Embryonic facial prominence (tissue), 1 donor: ENCODE measurements around the gene CCL8.
"Not testable (repeated sequence)": the region's sequence is repeated elsewhere in the genome, so short reads cannot be mapped to it uniquely, and the experiment has no call there.

ENCODE experiments used
- DNase-seq: peaks from one replicate; pipeline ENCODE4 v3.0.0-alpha.2; 2016; ENCODE audit errors: extremely low spot score

CCL8 gene

DNA sequence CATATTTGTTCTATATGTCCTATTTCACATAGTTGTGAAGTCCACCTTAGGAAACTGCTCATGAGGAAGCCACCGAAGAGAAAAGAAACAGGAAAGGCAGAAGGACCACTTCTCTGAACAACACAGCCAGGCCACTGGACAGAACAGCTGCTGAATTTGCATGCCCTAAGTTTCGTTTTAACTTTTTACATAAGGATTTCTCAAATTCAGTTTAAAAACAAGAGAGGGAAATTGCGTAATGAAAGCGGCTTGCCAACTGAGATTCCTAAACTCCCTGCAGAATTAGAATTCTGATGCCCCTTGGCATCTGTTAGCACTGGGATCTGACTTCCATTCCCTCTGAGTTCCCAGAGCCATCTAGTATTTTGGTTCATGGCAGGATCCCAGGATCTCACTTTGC lies 5.0 kb upstream of the CCL8 start:
- DNase-seq, result no peak

DNA sequence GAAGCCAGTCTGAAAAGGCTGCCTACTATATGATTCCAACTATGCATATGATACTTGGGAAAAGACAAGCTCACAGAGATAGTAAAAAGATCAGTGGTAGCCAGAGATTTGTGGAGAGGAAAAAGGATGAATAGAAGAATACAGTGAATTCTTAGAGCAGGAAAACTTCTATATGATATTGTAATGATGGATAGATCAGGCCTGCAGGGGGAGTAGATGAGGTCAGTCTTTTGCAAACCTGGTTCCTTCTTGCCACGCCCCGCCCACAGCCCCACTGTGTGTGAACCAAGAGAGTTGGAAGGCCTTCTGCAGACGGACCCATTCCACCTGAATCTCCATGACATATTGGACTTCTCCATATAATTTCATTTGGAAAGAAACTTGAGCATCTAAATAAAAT lies 761 bp upstream of the CCL8 start:
- DNase-seq, result no peak

DNA sequence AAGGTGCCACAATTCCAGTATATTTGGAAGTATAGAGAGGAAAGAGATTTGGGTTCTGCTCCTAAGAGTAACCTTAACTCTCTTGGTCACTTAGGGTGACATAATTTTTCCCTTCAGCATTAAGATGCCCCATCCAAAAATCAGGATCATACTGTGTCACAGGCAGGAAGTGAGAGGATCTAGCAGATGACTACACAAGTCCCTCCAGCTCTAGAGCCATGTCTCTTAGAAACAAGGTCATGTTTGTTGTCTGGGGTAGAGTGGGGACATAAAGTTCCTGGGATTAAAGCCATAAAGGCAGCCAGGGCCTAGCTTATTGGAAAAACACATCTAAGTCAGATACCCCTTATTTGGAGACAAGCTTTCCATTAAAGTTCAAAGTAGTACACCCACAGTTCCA lies 2.7 kb downstream of the CCL8 start:
- no peak for DNase-seq

DNA sequence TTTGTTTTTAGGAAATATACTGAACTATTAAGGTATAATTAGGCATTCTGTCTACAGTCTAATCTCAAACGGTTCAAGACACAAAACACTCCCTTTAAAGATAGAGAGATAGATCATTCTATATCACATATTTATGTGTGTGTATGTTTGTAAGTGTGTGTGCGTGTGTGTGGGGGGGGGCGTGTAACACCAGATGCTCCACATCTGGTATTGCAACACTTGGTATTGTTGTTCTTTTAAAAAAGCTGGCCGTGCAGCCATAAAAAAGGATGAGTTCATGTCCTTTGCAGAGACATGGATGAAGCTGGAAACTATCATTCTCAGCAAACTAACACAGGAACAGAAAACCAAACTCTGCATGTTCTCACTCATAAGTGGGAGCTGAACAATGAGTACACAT lies 8.3 kb downstream of the CCL8 start:
- not testable (repeated sequence) for DNase-seq

DNA sequence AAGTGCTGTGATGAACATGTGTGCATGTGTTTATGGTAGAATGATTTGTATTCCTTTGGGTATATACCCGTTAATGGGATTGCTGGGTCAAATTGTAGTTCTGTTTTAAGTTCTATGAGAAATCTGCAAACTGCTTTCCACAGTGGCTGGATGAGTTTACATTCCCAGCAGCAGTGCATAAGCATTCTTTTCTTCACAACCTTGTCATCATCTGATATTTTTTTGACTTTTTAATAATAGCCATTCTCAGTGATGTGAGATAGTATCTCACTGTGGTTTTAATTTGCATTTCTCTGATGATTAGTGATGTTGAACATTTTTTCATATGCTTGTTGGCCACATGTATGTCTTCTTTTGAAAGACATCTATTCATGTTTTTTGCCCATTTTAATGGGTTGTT lies 18.5 kb downstream of the CCL8 start:
- no peak for DNase-seq

DNA sequence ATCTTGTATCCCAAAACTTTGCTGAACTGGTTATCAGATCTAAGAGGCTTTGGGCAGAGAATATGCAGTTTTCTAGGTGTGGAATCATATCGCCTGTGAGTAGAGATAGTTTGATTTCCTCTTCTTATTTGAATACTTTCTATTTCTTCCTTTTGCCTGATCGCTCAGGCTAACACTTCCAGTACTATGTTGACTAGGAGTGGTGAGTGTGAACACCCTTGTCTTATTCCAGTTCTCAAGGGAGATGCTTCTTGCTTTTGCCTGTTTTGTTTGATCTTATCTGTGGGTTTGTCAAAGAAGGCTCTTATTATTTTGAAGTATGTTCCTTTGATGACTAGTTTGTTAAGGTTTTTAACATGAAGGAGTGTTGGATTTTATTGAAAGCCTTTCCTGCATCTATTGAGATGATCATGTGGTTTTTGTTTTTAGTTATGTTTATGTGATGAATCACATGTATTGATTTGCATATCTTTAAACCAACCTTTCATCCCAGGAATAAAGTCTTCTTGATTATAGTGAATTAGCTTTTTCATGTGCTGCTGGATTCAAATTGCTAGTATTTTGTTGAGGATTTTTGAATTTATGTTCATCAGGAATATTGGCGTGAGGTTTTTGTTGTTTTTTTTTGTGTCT lies 20.0 kb downstream of the CCL8 start:
- DNase-seq, result no peak

DNA sequence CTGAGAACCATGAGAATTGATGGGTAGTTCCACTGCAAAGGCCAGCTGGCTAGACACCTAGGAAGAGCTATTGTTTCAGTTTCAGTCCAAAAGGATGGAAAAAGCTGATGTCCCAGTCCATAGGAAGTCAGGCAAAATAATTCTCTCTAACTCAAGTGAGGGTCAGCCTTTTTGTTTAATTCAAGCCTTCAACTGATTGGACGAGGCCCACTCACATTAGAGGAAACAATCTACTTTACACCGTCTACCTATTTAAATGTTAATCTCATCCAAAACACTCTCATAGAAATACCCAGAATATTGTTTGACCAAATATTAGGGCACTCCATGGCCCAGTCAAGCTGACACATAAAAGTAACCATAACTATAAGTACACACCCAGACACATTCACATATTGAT lies 22.7 kb downstream of the CCL8 start:
- DNase-seq, result no peak

DNA sequence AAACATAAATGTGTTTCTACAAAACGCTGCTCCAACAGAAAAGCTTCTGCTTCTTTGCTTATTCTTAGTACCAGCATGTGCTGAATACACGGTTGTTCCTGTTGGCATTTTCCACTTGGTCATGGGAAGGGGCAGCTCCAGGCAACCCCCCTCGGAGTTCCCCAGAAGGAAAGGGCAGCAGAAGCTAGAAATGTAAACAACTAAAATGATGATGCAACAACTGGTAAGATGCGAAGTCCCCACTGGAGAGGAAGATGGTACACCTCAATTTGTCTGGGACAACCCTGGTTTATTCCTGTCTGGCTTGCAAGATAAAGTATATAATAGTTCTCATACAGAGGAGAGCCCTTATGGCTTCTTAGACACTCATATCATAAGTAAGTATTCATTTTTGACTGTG lies 27.8 kb downstream of the CCL8 start:
- no peak for DNase-seq

DNA sequence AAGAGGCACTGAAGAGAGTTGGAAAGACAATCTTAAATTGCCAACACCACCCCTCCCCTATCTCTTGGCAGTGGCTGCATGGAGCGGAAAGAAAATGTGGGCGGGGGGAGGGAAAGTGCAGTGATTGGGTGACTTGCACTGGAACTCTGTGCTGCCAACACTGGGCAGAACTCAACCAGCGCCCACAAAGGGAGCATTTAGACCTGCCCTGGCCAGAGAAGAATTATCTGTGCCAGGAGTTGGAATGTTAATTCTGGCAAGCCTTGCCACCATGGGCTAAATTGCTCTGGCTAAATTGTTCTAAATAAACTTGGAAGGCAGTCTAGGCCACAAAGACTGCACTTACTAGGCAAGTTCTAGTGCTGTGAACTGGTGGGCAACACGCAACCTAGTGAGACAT lies 30.5 kb downstream of the CCL8 start:
- no peak for DNase-seq

DNA sequence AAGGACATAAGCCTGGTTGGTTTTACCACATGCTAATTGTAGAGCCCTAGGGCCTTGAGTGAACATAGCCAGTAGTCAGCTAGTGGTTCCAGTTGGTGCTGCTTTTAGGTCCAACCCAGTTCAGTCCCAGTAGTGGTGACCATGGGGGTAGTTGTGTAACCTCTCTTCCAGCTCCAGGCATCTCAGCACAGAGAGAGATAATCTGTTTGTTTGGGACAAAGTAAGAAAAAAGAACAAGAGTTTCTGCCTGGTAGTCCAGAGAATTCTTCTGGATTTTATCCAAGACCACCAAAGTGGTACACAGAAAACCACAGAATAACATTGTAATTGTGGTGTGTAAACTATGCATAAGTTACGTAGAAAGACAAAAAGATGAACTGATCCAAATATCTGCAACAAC lies 31.9 kb downstream of the CCL8 start:
- DNase-seq, result no peak

DNA sequence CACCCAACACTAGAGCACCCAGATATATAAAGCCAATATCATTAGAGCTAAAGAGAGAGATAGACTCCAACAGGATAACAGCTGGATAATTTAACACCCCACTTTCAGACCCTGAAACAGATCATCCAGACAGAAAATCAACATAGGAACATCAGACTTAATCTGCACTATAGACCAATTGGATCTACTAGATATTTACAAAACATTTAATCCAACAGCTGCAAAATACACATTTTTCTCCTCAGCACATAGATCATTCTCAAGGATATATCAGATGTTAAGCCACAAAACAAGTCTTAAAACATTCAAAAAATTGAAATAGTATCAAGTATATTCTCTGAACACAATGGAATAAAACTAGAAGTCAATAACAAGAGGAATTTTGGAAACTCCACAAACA lies 33.0 kb downstream of the CCL8 start:
- DNase-seq, result no peak

DNA sequence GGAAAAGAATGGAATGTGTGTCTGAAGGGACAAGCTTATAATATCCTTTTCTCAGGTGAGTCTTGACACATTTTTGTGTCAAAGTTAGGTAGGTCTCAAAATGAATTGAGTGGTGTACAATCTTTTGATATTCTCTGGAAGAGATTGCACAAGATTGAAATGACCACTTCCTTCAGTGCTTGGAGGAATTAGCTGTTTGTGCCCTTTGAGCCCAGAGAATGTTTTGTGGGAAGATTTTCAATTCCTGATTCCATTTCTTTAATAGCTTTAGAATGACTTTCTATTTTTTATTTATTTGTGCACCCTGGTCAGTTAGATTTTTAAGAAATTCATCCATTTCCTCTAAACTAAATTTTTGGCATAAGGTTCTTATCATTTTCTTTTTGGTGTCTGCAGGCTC lies 35.4 kb downstream of the CCL8 start:
- no peak for DNase-seq

DNA sequence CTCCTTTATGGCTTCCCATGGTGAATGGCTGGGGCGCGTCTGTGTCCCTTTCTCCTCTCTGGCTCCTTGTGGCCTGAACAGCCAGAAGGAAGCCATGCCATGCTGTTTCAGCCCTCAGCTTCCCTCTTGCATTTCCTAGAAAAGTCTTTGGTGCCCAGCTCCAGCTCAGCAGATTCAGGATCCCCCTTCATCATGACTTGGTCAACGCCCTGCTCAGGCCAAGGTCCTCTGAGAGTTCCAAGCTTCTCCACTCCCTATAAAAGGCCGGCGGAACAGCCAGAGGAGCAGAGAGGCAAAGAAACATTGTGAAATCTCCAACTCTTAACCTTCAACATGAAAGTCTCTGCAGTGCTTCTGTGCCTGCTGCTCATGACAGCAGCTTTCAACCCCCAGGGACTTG lies 37.0 kb downstream of the CCL8 start, which contains the start of gene CCL13:
CCL13 (plus strand) TSS at position 287 of the 400 bp plus-strand sequence; CDS start at position 334, 47 bp downstream.
- DNase-seq, result no peak

DNA sequence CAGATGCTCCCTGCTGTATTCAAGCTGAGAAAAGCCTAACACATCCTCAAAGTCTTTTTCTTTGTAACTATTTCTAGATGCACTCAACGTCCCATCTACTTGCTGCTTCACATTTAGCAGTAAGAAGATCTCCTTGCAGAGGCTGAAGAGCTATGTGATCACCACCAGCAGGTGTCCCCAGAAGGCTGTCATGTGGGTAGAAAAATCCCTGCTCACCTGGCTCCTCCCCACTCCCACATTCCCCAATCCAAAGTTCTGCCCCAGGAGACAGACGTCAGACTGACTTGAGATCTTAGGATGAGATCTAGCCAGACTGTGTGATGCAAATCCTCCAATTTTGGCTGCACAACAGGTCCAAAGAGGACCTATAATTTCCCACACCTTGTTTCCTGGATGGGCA lies 38.2 kb downstream of the CCL8 start:
- no peak for DNase-seq

DNA sequence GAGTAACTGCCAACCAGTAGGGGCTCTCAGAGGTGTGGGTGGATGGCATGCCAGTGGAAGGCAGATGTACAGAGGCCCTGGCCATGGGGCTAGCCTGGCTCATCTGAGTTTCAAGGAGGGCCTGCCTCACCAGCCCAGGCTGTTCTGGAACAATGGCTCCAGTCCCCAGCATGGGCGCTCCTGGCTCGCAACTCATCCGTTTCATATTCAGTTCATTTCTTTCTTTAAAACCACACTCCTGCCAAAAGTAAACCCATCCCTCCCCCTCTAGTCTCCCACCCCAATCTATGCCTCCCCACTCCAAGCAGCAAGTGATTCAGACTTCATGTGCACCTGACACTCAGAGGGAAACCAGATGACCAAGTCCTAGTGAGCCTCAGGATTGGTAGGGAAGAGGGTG lies 39.4 kb downstream of the CCL8 start:
- DNase-seq, result no peak

DNA sequence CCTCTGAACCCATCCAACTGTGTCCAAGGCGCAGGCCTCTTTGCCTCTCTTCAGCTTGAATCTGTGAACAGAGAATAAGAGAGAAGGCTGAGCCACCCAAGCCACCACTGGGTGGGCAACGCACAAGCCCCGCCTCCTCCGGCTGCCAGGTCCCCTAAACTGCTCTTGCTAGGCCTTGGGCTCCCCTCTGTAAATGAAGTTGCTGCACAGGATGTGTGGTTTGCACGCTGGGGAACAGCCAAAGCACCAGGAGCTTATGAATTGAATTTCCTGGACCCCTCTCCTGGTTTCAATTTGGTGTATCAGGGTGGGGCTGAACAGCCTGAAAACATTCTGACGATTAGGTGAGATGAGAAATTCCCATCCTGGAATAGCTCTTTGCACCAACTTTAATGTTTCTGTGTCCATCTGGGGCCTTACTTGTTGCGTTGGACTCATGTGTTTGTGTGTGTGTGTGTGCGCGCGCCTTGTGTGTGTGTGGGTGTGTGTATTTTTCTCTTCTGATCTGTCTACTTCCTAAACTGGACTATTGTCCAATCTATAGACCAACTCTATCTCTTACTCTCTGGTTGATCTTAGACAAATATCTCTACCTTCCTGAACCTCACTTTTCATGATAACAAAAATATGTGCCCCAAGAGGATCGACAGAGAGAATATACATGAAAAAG lies 41.5 kb downstream of the CCL8 start:
- DNase-seq, result no peak

DNA sequence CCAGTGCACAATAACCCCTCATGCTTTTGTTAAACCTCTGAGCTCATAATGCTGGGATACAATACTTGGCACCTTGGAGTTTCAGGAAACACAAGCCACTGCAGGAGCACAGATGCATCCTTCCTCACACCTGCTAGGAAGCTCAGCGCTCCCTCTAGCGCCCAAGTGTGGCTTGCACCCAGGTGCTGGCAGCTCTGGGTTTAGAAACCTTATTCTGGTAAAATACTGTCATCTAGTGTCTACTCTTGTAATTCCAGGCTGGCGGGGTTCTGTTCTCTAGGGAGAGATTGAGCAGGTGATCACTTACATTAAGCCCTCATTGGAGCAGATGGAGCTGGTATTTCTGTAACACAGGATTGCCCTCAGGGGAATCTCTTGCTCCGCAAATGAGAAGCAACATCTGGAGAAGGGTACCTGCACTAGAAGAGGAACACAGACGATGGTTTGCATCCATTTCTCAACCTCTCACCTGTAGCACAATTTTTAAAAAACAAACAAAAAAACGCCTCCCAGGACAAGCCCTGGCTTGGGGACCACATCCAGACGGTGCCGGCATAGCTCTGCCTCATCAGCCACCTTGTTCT lies 42.3 kb downstream of the CCL8 start:
- DNase-seq, result peak; percentile 82

DNA sequence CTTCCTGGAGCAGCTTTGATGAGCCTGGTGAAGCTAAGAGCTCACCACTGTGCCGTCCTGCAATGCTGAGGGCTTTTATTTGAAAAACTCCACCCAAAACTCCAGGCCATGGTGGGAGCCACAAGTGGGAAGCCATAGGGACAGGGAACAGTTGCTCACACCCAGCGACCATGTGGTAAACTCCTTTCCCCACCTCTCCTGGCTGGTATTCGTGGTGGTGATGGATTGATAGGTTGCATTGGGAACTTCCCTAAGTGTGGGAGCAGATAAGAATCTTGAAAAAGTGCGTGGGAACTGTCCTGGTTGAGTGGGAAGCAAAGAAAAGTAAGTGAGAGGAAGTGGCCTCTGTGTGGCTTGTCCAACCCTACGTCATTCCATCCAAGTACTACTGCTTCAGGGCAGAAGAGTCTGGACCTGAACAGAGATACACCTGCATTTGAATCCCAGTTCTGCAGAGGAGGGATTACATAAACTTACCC lies 44.0 kb downstream of the CCL8 start, which contains the start of gene CCL1:
CCL1 (minus strand) TSS at position 51 of the 479 bp plus-strand sequence. CDS start 72 bp downstream, outside the sequence.
- DNase-seq, result no peak

DNA sequence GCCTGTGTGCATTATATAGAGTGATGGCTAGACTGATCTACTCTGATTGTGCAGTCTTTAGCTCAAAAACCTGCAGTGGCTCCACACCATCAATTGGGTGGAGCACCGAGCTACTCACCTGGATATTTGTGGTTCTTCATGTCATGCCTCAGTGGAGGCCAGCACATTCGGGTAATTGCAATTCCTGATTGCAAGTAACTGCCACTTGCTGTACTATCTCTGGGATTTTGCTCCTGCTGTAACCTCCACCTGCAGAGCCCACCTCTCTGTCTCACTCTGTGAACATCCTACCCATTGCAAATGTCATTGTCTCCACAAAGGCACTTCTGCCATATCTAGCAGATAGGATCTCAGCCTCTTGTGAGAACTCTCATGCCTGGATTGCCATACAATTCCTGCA lies 45.5 kb downstream of the CCL8 start:
- no peak for DNase-seq

DNA sequence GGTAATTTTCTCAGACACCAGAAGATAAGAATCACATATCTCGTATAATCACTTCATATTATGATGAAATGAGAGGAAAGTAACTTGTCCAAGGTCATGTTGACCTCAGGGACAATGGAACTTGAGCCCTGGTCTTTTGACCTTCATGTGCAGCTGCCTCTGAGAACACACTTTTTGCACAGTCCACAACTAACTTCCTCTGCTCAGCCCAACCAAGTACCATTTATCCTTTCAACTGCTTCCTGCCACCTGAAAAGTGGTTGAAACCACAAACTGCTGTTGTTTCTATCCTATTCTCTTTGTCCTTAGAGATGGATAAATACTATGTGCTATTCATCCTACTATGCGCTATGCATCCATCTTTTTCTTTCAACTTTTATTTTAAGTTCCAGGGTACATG lies 46.1 kb downstream of the CCL8 start:
- no peak for DNase-seq

DNA sequence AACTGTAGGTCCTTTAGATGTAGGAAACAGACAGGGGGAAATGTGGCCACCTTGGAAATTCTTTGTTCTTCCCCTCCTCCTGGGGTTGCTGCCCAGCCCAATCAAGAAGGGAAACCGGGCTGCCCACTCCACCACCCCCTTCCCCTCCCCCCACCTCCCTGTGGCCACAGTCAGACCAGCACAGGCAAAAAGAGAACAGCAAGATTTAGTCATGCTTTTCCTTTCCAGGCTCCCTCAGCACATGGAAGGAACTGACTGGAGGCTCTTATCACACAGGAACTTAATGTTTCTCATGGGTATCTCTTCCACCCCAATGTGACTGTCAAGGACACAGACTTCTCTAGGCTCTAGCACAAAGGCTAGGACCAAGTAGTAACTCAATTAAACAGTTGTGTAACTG lies 46.8 kb downstream of the CCL8 start:
- no peak for DNase-seq

DNA sequence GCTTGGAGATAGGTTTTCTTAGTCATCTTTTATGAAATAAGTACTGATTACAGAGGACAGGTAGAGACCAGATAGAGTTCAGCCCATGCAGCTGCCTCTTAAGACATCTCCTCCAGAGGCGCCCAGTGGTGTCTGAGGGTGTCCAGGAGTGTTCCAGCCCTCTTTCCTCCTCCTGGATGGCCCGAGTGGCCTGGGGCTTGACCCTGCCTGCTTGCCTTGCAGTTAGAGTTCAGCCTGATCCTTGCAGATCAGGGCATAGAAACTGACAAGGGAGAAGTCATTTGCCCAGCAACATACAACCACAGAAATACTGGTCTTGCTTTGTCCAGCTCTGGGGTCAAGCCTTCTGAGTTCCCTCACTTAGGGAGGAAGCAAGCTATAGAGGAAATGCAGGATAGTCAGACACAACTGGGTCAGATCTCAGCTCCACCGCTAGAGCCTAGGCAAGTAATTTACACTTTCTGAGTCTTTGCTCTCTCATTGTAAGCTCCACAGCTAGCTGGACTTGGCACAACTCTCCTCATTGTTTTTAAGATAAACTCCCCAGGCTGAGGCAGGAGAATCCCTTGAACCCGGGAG lies 47.4 kb downstream of the CCL8 start:
- DNase-seq, result no peak
